C4-2B (cell line): ENCODE measurements around the gene TBC1D12.

Experiments used
- H3K27ac ChIP-seq: fragments of 450-650 bp; 2 replicates; pipeline ENCODE4 v1.5.1; 2017
- ZFX ChIP-seq: fragments of 450-650 bp; IDR thresholded peaks from 2 replicates; pipeline ENCODE4 v1.6.1; 2017
- TF ChIP-seq, protein P1 (sequence below): fragments of 450-650 bp; conservative IDR thresholded peaks from 2 replicates; pipeline ENCODE4 v1.5.1; 2017; ENCODE audit warnings: mild to moderate bottlenecking

Gene TBC1D12

DNA sequence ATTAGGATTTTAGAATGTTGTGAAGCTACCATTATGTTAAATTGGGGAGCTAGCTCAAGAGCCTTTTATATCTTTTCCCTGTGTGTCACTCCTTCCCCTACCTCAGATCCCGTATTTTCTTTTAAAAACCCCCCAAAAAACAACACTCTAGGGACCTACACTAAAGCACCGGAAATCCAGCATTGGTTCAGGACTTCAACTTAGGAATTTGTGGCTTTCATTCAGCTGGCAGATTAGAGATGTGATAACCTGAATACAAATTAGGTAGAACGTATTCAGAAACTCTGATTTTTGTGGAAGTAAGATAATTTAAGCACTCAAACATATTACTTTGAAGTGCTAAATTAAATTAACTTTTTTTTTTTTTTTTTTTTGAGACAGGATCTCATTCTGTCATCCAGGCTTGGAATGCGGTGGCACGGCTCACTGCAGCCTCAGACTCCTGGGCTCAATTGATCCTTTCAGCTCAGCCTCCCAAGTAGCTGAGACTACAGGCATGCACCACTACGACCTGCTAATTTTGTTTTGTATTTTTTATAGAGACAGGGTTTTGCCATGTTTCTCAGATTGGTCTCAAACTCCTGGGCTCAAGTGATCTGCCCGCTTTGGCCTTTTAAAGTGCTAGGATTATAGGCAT, 6.8 kb downstream of the TBC1D12 start:
- H3K27ac ChIP-seq, result no peak overlapping the region
- TF ChIP-seq, protein P1, sequence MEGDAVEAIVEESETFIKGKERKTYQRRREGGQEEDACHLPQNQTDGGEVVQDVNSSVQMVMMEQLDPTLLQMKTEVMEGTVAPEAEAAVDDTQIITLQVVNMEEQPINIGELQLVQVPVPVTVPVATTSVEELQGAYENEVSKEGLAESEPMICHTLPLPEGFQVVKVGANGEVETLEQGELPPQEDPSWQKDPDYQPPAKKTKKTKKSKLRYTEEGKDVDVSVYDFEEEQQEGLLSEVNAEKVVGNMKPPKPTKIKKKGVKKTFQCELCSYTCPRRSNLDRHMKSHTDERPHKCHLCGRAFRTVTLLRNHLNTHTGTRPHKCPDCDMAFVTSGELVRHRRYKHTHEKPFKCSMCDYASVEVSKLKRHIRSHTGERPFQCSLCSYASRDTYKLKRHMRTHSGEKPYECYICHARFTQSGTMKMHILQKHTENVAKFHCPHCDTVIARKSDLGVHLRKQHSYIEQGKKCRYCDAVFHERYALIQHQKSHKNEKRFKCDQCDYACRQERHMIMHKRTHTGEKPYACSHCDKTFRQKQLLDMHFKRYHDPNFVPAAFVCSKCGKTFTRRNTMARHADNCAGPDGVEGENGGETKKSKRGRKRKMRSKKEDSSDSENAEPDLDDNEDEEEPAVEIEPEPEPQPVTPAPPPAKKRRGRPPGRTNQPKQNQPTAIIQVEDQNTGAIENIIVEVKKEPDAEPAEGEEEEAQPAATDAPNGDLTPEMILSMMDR, result no peak
- TF ChIP-seq ZFX, result no peak

DNA sequence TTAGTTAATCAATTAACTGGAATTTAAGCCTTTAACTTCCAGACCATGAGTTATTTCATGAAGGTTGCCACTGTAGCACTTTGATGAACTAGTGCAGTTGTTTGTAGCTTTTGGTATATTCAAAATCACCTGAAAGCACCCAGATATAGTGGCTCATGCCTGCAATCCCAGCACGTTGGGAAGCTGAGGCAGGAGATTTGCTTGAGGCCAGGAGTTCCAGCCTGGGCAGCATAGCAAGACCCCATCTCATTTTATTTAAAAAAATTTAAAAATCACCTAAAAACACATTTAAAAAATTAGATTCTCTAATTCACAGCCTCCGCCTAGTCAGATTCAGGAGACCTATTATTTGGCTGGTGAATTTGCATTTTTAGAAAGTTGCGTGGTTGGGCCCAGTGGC, 9.0 kb downstream of the TBC1D12 start:
- TF ChIP-seq, protein P1, result no peak
- no peak for TF ChIP-seq ZFX

DNA sequence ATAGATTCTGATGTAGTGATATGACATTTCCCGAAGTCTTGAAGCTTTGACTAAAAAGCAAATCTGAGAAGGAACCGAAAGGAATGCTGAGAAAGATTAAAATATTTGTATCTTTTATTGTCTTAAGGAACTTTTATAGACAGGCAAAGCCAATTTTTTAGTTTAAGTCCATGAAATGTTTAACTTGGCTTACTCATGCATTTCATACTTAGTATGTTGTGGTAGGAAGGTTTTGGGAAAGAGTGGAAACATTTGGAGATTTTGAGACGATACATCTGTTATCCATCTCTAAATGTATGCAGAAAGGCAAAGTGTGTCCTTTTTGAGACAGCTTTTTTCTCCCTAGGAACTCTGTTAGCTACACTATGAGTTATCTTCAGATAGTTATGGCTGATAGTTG, 10.1 kb downstream of the TBC1D12 start:
- TF ChIP-seq, protein P1, result no peak
- no peak overlapping the region for H3K27ac ChIP-seq

More for the DNA sequence above, 9.0 kb downstream of the TBC1D12 start:
- H3K27ac ChIP-seq, result no peak overlapping the region

DNA sequence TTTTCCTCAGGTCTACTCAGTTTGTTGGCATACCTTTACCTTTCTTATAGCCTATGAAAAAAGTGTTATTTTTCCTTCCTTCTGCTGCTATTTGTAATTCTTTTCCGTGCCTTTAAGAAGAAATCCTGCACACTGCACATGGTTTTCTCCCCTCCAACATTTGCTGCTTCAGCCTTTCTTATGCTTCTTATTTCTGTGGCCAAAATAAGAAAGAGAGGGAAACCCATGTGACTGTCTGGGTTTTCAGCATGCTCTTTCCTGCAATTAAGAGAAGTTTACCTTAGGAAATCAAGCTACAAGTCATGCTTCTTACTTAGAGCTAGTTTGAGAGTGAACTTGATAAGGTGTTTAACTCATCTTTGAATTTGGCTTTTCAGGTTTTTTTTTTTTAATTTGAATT, 11.0 kb downstream of the TBC1D12 start:
- no peak for TF ChIP-seq ZFX
- H3K27ac ChIP-seq, result no peak overlapping the region

DNA sequence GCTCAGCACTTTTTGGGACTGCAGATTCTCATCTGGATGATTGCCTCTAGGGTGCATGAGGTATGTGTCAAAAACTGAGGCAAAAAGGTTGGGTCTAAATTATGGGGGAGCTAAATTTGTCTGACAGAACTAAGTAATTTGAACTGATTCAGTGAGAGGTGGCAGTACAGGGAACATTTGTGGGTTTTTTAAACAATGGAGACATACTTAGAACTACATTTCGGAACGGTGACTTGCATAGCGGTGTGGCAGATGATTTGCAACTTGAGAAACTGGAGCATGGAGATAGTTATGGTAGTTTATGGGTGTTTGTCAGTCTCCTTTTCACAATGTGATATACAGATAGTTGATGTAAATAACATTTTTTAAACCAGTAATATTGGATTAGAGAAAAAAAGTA, 14.6 kb downstream of the TBC1D12 start:
- no peak for TF ChIP-seq ZFX
- TF ChIP-seq, protein P1, result no peak
- H3K27ac ChIP-seq, result no peak overlapping the region

DNA sequence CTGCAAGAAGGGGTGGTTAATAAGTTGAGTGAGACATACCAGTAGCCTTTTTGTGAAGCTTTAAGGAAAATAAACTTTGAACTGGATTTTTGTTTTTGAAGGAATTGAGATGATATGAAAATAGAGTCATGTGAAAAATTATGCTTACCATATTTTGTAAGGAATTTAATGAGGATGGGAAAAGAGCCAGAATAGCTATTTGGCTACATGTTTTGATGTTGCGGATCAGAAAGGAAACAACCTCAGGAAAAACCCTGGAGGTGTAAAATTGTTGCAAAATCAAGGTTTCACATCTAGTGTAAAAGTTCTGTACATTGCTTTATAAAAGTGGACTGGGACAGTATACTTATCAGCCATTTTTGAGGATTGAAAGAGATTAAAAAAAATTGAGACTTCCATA, 15.0 kb downstream of the TBC1D12 start:
- no peak overlapping the region for H3K27ac ChIP-seq
- TF ChIP-seq, protein P1, result no peak
- TF ChIP-seq ZFX, result no peak

DNA sequence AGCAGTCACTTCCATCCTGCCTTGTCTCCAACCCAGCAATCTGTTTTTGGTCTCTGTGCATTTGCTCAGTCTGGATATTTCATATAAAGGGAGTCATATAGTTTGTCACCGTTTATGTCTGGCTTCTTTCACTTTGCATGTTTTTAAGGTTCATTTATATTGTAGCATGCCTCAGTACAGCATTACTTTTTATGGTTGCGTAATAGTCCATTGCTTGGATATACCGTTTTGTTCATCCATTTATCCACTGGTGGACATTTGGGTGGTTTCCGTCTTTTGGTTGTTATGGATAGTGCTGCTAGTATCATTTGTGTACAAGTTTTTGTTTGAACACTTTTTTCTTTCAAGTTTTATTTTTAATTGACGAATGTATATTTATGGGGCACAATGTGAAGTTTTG, 18.2 kb downstream of the TBC1D12 start:
- TF ChIP-seq, protein P1, result no peak
- TF ChIP-seq ZFX, result no peak

DNA sequence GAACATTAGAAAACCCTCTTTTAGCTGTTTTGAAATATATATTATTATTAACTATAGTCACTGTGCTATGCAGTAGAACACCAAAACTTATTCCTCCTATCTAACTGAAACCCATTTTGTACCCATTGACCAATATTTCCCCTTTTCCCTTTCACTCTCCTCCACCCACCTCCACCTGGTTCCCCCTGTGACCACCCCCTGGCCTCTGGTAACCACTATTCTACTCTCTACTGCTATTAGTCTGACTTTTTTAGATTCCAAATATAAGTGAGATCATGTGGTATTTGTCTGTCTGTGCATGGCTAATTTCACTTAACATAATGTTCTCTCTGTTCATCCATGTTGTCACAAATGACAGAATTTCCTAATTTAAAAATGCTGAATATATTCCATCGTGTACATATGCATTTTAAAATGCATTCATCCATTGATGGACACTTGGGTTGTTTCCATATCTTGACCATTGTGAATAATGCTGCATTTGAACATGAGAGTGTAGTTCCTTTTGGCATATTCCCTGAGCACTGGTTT, 18.7 kb downstream of the TBC1D12 start:
- no peak overlapping the region for H3K27ac ChIP-seq
- TF ChIP-seq, protein P1, result no peak
- TF ChIP-seq ZFX, result no peak

More for the DNA sequence above, 18.2 kb downstream of the TBC1D12 start:
- no peak overlapping the region for H3K27ac ChIP-seq
